Endothelial cell of umbilical vein (primary cell): ENCODE data around the gene MACF1.

ENCODE experiments used
- CTCF ChIP-seq, 2 donors: IDR thresholded peaks; 1 replicate in 1 of 2; 2 replicates in 1 of 2; pipeline ENCODE4 v1.5.1; 2011; ENCODE audit warnings: low read length in 2 of 2, mild to moderate bottlenecking in 2 of 2, moderate library complexity in 2 of 2, control low read depth in 1 of 2, inconsistent platforms in 1 of 2, low read depth in 1 of 2; ENCODE audit not compliant: insufficient read depth in 1 of 2; ENCODE audit errors: extremely low read depth in 1 of 2
- POLR2A ChIP-seq: IDR thresholded peaks from 2 replicates; pipeline ENCODE4 v1.6.1; 2012; ENCODE audit warnings: low read depth, mild to moderate bottlenecking, control low read depth, low read length

- no peak for TF ChIP-seq CTCF (IDR thresholded peaks at IDR 0.05; ENCODE audit: extremely low read depth in 1 of 2, insufficient read depth in 1 of 2, low read depth in 1 of 2, low read length in 2 of 2)
- TF ChIP-seq POLR2A: no peak
Measured at GRCh38 chr1:39165049-39165448, 39.4 kb upstream of the MACF1 start.
